HepG2 (cell line): Measurements from ENCODE around the gene NT5C. TPM values are rescaled to one million over a fixed set of nuclear protein-coding genes. Genes with fewer than 3 reads are reported as not detected.

Experiments used
- ATF7 ChIP-seq, 2 experiments: fragments of 450-650 bp in 1 of 2; sonication (generic) in 1 of 2; formaldehyde crosslinking in 1 of 2; IDR thresholded peaks; 2 replicates each; pipeline versions ENCODE4 v1.4.0 to v1.6.1; 2016 to 2020; ENCODE audit warnings: antibody characterized with exemption in 1 of 2, mild to moderate bottlenecking in 1 of 2, missing genetic modification reagents in 1 of 2
- ETV5 ChIP-seq: IDR thresholded peaks from 2 replicates; pipeline ENCODE4 v1.6.1; 2018; ENCODE audit warnings: missing biosample characterization, missing genetic modification reagents, inconsistent platforms, borderline replicate concordance
- FOXA1 ChIP-seq, 2 experiments: fragments of 450-650 bp in 1 of 2; sonication (generic) in 1 of 2; formaldehyde crosslinking in 1 of 2; IDR thresholded peaks; 2 replicates each; pipeline versions ENCODE4 v1.4.0 to v1.6.1; 2016 to 2020; ENCODE audit warnings: missing genetic modification reagents in 1 of 2
- HHEX ChIP-seq: IDR thresholded peaks from 2 replicates; pipeline ENCODE4 v1.6.1; 2016; ENCODE audit warnings: control low read depth
- IRF2 ChIP-seq: IDR thresholded peaks from 2 replicates; pipeline ENCODE4 v1.6.1; 2018; ENCODE audit warnings: missing genetic modification reagents, missing compliant biosample characterization
- KLF11 ChIP-seq: IDR thresholded peaks from 2 replicates; pipeline ENCODE4 v1.6.1; 2016; ENCODE audit warnings: missing compliant biosample characterization
- KLF9 ChIP-seq: IDR thresholded peaks from 2 replicates; pipeline ENCODE4 v1.6.1; 2016; ENCODE audit warnings: low read depth
- LCORL ChIP-seq, 2 experiments: fragments of 450-650 bp in 1 of 2; sonication (generic) in 1 of 2; formaldehyde crosslinking in 1 of 2; IDR thresholded peaks; 2 replicates each; pipeline versions ENCODE4 v1.5.0 to v1.6.1; 2017 to 2020; ENCODE audit warnings: antibody characterized with exemption in 1 of 2, missing genetic modification reagents in 1 of 2
- MYC ChIP-seq: sonication (generic); formaldehyde crosslinking; IDR thresholded peaks from 2 replicates; pipeline ENCODE4 v1.9.0; 2021; ENCODE audit warnings: missing genetic modification reagents, borderline replicate concordance
- NCOA5 ChIP-seq: sonication (generic); formaldehyde crosslinking; IDR thresholded peaks from 2 replicates; pipeline ENCODE4 v1.4.0; 2020; ENCODE audit warnings: missing genetic modification reagents
- NR2F1 ChIP-seq, 2 experiments: fragments of 450-650 bp in 1 of 2; formaldehyde crosslinking in 1 of 2; IDR thresholded peaks; 2 replicates each; pipeline versions ENCODE4 v1.5.0 to v1.6.1; 2016 to 2020; ENCODE audit warnings: mild to moderate bottlenecking in 1 of 2, missing compliant biosample characterization in 1 of 2, missing genetic modification reagents in 1 of 2, moderate library complexity in 1 of 2
- PITX1 ChIP-seq: sonication (generic); formaldehyde crosslinking; IDR thresholded peaks from 2 replicates; pipeline ENCODE4 v1.5.1; 2020; ENCODE audit warnings: mild to moderate bottlenecking, missing genetic modification reagents
- PPARG ChIP-seq: conservative IDR thresholded peaks from 2 replicates; pipeline ENCODE4 v1.6.1; 2016; ENCODE audit warnings: missing biosample characterization, missing genetic modification reagents
- SMAD3 ChIP-seq: sonication (generic); formaldehyde crosslinking; IDR thresholded peaks from 2 replicates; pipeline ENCODE4 v1.4.0; 2020; ENCODE audit warnings: missing genetic modification reagents
- ZBTB38 ChIP-seq: sonication (generic); formaldehyde crosslinking; IDR thresholded peaks from 2 replicates; pipeline ENCODE4 v1.5.1; 2020; ENCODE audit warnings: mild to moderate bottlenecking, missing genetic modification reagents
- ZKSCAN5 ChIP-seq: sonication (generic); formaldehyde crosslinking; IDR thresholded peaks from 2 replicates; pipeline ENCODE4 v1.5.1; 2020; ENCODE audit warnings: mild to moderate bottlenecking, missing genetic modification reagents
- ZNF251 ChIP-seq: sonication (generic); formaldehyde crosslinking; IDR thresholded peaks from 2 replicates; pipeline ENCODE4 v1.9.0; 2021; ENCODE audit warnings: mild to moderate bottlenecking, missing genetic modification reagents
- ZNF335 ChIP-seq: sonication (generic); formaldehyde crosslinking; IDR thresholded peaks from 2 replicates; pipeline ENCODE4 v1.4.0; 2020; ENCODE audit warnings: missing genetic modification reagents
- ZNF550 ChIP-seq: sonication (generic); formaldehyde crosslinking; IDR thresholded peaks from 2 replicates; pipeline ENCODE4 v1.4.0; 2020; ENCODE audit warnings: mild to moderate bottlenecking, missing genetic modification reagents, borderline replicate concordance
- ZNF614 ChIP-seq: IDR thresholded peaks from 2 replicates; pipeline ENCODE4 v1.6.1; 2018; ENCODE audit warnings: missing biosample characterization, missing genetic modification reagents, inconsistent platforms, borderline replicate concordance
- ZNF772 ChIP-seq: sonication (generic); formaldehyde crosslinking; IDR thresholded peaks from 2 replicates; pipeline ENCODE4 v1.5.0; 2020; ENCODE audit warnings: mild to moderate bottlenecking, missing genetic modification reagents
- ZNF83 ChIP-seq: sonication (generic); formaldehyde crosslinking; IDR thresholded peaks from 2 replicates; pipeline ENCODE4 v1.4.0; 2020; ENCODE audit warnings: missing genetic modification reagents, mild to moderate bottlenecking, borderline replicate concordance
- polyA plus RNA-seq, 8 experiments: library from polyadenylated mRNA; depleted of rRNA in 3 of 8; stranded (reverse) in 7 of 8; unstranded in 1 of 8; fragments of >200 nt; fragmentation: Illumina TruSeq in 4 of 8; extraction: Trizol in 4 of 8; gene quantifications; 2 replicates each; pipeline versions ENCODE4 v1.2.1 to v1.2.3, GENCODE V29; 2011 to 2016; ENCODE audit warnings: low read depth in 4 of 8, missing spikeins in 1 of 8, mixed read lengths in 1 of 8; ENCODE audit not compliant: insufficient read depth in 1 of 8
- total RNA-seq, 5 experiments: library from RNA; depleted of rRNA; stranded (reverse); fragments of >200 nt; fragmentation: Illumina TruSeq; extraction: Trizol; gene quantifications; 2 replicates each; pipeline ENCODE4 v1.2.3, GENCODE V29; 2016; ENCODE audit warnings: low read depth in 1 of 5
- TF ChIP-seq, protein P1 (sequence below): sonication (generic); formaldehyde crosslinking; conservative IDR thresholded peaks from 2 replicates; pipeline ENCODE4 v1.8.0; 2022; ENCODE audit warnings: mild to moderate bottlenecking, moderate library complexity, missing genetic modification reagents
- TF ChIP-seq, protein P2 (sequence below), 2 experiments: sonication (generic) in 1 of 2; formaldehyde crosslinking in 1 of 2; IDR thresholded peaks; 2 replicates each; pipeline versions ENCODE4 v1.5.1 to v1.6.1; 2011 to 2020; ENCODE audit warnings: borderline replicate concordance in 1 of 2, low read depth in 1 of 2, low read length in 1 of 2, mild to moderate bottlenecking in 1 of 2, missing genetic modification reagents in 1 of 2, moderate library complexity in 1 of 2
- TF ChIP-seq, protein P3 (sequence below): sonication (generic); formaldehyde crosslinking; IDR thresholded peaks from 2 replicates; pipeline ENCODE4 v1.9.0; 2022; ENCODE audit warnings: missing genetic modification reagents, mild to moderate bottlenecking, borderline replicate concordance

The NT5C gene
- total and polyA plus RNA-seq, 2 of the 13 experiments (the other 11 are each of a cell fraction or from before 2014, with no cell fraction given) = 42.8 to 48.6 TPM

DNA sequence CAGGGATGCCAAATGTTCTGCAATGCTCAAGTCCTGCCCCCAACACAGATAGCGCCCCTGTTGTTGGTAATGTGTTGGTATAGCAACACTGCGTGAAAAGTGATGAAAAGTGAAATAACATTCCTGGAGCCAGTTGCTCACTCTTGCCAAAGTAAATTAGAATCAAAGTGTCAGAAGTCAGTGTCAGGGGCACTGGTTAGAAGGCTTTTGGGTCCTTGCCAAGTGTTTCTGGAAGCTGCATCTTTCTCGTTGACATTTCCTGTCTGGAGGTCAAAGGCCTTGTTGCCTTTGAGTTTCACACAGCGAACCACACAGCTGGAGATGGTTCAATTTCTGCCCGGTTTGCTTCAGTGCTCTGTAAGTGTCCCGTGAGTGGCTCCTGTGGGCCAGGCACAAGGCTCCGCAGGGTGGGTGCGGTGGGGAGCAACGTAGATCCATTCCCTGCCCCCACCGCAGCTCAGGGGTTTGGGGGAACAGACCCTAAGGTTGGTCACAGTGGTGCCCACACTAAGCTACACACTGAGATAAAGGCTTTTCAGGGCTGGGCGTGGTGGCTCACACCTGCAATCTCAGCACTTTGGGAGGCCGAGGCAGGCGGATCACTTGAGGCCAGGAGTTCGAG, 47.4 kb downstream of the NT5C start (continued):
- TF ChIP-seq IRF2 (CRISPR knock-in tag) (peak; percentile 94), PITX1 (peak; percentile 90), NR2F1 (CRISPR knock-in tag; IDR thresholded peaks at IDR 0.05) (peak; percentile 99), LCORL (IDR thresholded peaks at IDR 0.05) (no peak), LCORL (CRISPR knock-in tag; IDR thresholded peaks at IDR 0.05) (peak; percentile 99), ATF7 (IDR thresholded peaks at IDR 0.05) (no peak), ATF7 (CRISPR knock-in tag; IDR thresholded peaks at IDR 0.05) (no peak), ZNF550 (CRISPR knock-in tag) (0 out of 2 replicates have a peak, but pooled peaks have one; percentile 39), ZBTB38 (peak; percentile 67; the same call in 1 of the 2 replicates), SMAD3 (CRISPR knock-in tag) (peak; percentile 83; the same call in 1 of the 2 replicates), ZKSCAN5 (CRISPR knock-in tag) (no peak), KLF11 (CRISPR knock-in tag) (no peak), MYC (CRISPR knock-in tag) (peak; percentile 47; the same call in 1 of the 2 replicates), ZNF251 (no peak), ZNF614 (CRISPR knock-in tag) (peak; percentile 93), FOXA1 (IDR thresholded peaks at IDR 0.05) (peak; percentile 68), FOXA1 (CRISPR knock-in tag; IDR thresholded peaks at IDR 0.05) (peak; percentile 97), ZNF83 (CRISPR knock-in tag) (peak; percentile 32; the same call in 1 of the 2 replicates), PPARG (CRISPR knock-in tag) (peak; percentile 87), ZNF772 (CRISPR knock-in tag) (peak; percentile 82), ETV5 (CRISPR knock-in tag) (peak; percentile 98), HHEX (CRISPR knock-in tag) (peak; percentile 78; the same call in 1 of the 2 replicates), KLF9 (CRISPR knock-in tag) (no peak), NCOA5 (no peak), ZNF335 (CRISPR knock-in tag) (0 out of 2 replicates have a peak, but pooled peaks have one; percentile 60)
- TF ChIP-seq, protein P1, sequence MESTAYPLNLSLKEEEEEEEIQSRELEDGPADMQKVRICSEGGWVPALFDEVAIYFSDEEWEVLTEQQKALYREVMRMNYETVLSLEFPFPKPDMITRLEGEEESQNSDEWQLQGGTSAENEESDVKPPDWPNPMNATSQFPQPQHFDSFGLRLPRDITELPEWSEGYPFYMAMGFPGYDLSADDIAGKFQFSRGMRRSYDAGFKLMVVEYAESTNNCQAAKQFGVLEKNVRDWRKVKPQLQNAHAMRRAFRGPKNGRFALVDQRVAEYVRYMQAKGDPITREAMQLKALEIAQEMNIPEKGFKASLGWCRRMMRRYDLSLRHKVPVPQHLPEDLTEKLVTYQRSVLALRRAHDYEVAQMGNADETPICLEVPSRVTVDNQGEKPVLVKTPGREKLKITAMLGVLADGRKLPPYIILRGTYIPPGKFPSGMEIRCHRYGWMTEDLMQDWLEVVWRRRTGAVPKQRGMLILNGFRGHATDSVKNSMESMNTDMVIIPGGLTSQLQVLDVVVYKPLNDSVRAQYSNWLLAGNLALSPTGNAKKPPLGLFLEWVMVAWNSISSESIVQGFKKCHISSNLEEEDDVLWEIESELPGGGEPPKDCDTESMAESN = 0 out of 2 replicates have a peak, but pooled peaks have one; percentile 40
- TF ChIP-seq, protein P2, sequence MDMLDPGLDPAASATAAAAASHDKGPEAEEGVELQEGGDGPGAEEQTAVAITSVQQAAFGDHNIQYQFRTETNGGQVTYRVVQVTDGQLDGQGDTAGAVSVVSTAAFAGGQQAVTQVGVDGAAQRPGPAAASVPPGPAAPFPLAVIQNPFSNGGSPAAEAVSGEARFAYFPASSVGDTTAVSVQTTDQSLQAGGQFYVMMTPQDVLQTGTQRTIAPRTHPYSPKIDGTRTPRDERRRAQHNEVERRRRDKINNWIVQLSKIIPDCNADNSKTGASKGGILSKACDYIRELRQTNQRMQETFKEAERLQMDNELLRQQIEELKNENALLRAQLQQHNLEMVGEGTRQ (IDR thresholded peaks at IDR 0.05; ENCODE audit: low read depth, low read length) = no peak
- TF ChIP-seq, protein P2 (CRISPR knock-in tag; IDR thresholded peaks at IDR 0.05; ENCODE audit: borderline replicate concordance) = no peak
- TF ChIP-seq, protein P3, sequence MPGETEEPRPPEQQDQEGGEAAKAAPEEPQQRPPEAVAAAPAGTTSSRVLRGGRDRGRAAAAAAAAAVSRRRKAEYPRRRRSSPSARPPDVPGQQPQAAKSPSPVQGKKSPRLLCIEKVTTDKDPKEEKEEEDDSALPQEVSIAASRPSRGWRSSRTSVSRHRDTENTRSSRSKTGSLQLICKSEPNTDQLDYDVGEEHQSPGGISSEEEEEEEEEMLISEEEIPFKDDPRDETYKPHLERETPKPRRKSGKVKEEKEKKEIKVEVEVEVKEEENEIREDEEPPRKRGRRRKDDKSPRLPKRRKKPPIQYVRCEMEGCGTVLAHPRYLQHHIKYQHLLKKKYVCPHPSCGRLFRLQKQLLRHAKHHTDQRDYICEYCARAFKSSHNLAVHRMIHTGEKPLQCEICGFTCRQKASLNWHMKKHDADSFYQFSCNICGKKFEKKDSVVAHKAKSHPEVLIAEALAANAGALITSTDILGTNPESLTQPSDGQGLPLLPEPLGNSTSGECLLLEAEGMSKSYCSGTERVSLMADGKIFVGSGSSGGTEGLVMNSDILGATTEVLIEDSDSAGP (CRISPR knock-in tag) = peak; percentile 25; the same call in 1 of the 2 replicates
